OCI-LY3 (cell line): Measurements from ENCODE around the gene ZBTB7C.

ENCODE experiments used
- CTCF ChIP-seq: fragments of 200-600, 300-600 bp; sonication (generic); IDR thresholded peaks from 2 replicates; pipeline ENCODE4 v1.5.1; 2014; ENCODE audit warnings: antibody characterized with exemption, low read length, low read depth
- EZH2phosphoT487 ChIP-seq: fragments of 200-600 bp; shearing (Covaris generic); IDR thresholded peaks from 2 replicates; pipeline ENCODE4 v1.6.1; 2018; ENCODE audit warnings: antibody characterized with exemption, mixed run types, low read depth

- TF ChIP-seq CTCF (no peak), EZH2phosphoT487 (no peak)
These were observed 205.1 kb downstream of the ZBTB7C start for GRCh38 chr18:48203961-48204666.
